DMS 273 (cell line): Measurements from ENCODE around the gene TTLL10.

Source experiments
- DNase-seq: peaks from one replicate; lab custom pipeline; 2025; ENCODE audit not compliant: unreplicated experiment; lab: John Stamatoyannopoulos, UW

The TTLL10 gene, protein sequence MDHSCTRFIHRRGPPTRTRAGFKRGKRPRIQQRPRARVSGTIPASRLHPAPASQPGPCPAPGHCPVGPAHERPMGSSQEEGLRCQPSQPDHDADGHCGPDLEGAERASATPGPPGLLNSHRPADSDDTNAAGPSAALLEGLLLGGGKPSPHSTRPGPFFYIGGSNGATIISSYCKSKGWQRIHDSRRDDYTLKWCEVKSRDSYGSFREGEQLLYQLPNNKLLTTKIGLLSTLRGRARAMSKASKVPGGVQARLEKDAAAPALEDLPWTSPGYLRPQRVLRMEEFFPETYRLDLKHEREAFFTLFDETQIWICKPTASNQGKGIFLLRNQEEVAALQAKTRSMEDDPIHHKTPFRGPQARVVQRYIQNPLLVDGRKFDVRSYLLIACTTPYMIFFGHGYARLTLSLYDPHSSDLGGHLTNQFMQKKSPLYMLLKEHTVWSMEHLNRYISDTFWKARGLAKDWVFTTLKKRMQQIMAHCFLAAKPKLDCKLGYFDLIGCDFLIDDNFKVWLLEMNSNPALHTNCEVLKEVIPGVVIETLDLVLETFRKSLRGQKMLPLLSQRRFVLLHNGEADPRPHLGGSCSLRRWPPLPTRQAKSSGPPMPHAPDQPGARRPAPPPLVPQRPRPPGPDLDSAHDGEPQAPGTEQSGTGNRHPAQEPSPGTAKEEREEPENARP

DNA sequence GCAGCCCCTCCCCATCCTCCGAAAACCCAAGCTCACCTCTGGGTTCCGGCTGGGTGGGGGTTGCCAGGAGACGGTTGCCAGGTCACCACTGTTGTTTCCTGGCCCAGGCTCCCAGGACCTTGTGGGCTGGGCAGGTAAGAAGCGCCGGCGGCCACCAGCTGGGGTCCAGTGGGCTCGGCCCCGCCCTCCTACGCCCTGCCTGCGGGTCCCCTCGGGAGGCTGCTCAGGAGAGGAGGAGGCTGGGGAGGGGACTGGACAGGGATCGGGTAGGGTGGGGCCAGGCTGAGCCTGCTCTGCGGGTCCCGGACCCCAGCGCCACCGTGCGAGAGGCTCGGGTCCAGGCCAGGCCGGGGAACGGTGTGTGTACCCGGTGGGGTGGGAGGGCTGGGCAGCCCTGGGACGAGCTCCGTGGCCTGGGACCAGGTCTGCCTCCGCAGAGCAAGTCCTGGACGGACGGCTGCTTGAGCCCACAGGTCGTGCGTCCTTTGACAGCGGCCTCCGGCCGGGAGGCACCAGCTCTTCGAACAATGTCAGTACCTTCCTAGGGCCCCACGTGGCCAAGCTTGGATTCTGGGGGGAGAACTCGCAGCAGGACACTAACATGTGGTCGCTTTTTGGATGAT lies at the start of gene TTLL10:
Gene TTLL10, plus strand, starts transcription at position 88 of the 623 bp plus-strand sequence. CDS start 5,336 bp downstream, outside the sequence.
- DNase-seq: no peak

DNA sequence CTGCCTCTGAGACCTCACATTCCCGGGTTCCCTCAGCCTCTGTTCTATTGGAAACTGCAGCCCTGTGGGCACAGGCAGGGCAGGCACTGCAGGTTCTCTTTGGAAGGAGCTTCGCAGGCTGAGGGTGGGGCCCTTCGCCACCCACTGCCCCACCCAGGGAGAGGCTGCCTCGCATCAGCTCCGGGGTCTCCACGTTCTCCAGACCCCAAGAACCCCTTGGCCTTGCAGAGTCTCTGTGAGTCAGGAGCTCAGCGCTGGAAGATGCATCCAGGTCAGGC lies 49.2 kb upstream of the TTLL10 start:
- no peak for DNase-seq

DNA sequence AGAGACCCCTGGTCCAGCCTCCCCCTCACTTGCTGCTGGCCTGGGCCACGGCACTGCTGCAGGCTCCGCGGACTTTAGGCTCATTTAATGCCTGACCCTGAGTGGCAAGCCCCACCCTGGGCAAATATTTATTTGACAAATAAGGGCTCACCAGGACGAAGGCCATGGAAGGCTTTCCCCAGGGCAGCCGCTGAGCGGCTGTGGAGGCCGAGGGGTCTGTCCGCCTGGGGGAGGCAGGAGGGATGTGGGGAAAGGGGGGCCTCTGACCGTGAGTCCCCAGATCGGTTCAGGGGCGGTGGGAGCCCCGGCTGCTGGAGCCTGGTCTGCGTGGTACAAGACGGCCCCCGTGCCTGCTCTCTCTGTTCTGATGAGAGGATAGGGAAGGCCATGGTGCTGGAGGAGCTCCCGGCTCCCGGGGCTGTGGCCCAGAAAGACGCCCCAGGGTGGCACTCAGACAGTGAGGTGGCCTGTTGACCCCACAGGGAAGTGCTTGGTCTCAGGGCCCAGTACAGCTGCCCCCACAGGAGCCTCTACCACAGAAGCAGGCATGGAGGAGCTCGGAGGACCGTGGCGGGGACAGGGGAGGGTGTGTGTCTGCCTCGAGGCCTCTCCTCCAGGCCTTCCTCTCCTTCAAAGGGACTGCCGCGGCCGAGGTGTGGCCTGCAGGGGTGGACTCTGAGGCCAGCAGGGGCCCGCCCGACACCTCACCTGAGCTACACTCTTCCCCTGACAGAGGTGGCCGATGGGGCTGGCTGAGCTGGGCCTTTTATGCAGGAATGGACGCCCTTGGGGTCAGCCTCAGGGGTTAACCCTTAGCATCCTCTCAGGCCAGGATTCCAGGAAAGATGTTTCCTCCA lies 48.7 kb upstream of the TTLL10 start:
- DNase-seq: no peak

DNA sequence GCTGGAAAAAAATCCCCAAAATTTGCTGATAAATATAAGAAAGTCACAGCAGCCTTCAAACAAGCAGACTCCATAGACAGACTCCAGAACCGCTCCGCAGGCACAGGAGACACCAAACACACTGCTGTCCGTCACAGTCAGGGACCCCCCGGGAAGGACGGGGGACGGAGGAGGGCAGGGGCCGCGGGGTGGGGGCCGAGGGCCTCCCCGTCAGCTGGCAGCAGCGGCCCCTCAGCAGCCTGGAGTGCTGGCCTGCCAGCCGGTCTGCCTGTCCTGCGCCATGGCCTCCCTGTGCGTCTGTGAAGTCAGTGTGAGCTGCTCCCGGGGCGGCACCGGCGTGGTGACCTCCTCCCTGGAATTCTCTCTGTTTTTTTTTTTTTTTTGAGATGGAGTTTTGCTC lies 47.7 kb upstream of the TTLL10 start:
- DNase-seq: no peak

DNA sequence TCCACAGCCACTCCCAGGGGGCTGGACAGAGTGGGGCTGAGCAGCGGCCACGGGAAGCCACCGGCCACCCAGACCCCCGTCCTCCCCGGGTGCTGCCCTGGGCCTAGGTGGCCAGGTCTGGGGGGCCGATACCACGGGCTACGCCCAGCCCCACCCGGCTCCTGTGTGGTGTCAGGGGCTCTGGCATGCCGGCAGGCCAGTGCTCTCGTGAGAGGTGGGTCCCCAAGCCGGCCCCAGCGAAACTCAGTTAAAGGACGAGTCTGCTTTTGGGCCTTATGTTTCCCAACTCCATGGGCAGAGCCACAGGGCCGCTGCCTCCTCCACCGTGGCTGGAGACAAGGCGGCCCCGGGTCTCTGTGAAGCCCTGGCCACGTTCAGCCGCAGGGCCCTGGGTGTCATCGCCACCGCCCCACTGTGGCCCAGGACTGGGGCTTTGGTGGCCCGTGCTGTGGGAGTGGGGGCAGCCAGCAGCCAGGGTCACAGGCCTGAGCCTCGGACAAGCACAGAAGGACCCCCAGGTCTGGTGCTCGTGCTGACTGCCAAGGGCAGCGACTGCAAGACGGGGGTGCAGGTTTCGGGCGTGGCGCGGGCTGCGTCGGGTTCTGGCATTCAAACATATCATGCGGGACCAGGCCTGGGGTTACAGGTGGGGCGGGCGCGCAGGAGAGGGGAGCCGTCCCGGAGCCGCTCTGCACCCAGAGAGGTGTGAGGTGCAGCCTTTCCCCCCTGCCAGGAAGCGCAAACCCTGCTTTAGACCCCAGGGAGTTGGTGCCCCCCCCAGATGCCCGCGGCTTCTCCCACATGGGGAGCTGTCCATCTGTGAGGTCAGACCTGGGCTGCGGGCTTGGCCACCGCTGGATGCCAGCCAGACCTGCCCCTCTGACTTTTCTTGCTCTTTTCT lies 45.9 kb upstream of the TTLL10 start:
- no peak for DNase-seq

DNA sequence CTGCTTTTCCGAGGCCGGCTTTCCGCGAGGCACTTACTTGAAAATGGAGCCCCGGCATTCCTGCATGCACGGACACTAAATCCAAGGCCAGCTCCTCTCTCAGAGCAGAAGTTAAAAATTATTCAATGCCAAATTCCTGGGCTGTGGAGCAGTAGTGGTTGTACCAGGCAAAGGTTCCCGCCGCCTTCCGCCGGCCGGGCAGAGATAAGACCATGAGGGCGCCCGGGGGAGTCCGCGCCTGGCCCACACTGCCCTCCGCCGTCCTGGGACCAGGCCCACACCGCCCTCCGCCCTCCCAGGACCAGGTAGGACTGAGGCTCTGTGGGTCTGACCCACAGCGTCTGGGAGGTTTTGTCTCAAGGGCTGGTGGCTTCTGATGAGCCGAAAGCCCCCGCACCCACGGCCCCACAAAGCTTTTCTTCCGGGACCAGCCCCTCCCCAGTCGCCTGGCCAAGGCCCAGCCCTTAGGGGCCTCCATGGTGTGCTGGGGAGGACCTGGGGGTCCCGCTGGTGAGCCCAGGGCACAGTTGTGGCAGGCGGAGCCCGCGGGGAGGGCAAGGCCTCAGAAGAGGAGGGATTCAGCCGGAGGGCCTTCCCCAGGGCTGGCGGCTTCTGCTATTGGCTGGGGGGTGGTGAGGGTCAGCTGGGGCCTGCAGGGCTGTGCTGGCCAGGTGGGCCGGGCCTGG lies 45.1 kb upstream of the TTLL10 start:
- DNase-seq: no peak

DNA sequence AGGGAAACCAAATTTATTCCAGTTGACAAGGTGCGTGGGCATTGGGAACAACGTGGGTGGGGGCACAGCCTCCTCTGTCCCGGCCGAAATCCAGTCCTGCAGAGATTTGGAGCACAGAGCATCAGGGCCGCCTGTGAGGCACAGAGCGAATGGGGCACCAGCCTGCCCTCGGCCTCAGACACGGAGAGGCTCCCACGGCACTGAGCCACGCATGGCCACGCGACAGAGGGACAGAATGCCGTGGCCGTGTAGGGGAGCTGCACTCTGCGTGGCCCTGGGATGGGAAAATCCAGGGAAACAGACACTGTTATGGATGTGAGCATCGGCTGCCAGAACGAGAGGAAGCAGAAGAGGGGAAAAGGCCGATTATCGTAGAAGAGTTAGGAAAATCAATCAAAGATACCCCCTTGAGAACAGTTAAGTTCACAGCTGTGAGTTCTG lies 44.3 kb upstream of the TTLL10 start:
- no peak for DNase-seq

DNA sequence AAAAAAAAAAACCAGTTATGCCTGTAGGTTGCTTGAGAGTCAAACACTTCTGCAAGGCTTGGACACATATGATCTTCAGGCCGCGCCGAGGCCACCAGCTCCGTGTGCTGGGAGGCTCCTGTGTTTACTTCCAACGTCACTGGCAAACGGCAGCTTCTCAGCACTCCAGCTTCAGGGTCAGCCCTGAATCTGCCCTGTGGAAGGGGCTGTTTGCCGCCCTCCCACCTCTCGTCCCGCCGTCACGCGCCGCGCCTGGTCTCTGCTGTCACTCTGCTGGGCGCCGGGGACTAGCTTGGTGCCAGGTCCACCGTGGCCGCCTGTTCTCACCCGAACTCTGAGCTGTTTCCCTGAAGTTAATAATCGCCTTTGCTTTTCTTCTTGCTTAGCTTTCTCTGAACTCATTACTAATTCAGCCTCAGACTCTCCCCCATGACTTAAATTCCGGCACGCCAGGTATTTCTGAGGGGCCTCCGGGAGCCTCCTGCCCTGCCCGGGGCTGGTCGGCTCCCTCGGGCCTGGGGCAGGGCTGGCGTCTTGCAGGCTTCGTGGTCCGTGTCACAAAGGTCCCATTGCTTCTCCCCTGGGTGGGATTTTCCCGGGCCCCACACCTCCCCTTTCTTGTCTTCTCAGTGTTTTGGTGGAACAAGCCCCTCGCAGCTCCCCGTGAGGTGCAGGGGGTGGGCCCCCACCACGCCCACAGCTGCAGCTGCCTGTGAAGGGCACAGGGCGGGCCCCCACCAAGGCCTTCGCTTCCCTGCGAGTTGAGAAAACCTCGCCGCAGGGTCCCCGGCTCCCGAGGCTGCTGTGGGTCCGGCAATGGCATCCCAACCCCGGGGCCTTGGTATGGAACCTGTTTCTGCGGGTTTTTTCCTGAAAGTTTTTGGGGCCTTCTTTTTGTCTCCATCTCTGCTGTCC lies 43.2 kb upstream of the TTLL10 start:
- DNase-seq: no peak

DNA sequence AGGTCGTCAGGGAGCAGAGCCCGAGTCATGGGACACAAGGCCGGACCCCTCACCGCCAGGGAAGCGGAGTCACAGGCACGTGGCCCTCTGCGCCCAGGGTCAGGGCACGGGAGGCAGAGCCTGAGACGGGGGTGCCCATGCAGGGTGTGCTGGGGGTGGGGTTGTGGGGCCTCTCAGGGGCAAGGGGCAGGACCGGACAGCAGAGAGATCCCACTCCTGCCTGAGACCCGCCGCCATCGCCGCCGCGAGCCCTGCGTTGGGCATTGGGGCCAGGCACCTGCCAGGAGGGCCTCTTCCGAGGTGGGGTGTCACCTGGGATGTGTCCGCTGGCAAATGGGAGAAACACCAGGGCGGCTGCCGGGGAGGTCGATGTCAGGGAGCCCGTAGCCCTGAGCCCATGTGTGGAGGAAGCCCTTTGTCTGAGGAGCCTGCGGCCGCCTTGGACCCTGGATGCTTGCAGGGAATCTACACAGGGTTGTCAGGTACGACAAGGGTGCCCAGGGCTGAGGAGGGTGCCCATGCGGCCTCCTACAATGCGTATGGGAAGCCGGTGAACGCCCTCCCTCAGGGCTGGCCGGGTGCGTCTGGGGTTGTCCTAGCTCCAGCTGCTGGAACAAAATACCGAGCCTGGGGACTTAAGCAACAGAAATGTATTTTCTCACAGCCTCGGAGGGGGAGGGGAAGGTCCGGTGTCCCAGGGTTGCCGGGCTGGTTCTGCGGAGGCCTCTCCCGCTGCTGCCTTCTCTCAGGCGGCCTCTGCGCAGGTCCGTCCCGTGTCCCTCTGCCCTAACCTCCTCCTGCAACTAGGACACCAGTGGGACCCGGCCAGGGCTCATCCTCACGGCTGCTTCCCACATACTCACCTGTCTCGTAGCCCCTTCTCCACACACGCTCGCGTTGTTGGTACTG lies 41.4 kb upstream of the TTLL10 start:
- DNase-seq: no peak

DNA sequence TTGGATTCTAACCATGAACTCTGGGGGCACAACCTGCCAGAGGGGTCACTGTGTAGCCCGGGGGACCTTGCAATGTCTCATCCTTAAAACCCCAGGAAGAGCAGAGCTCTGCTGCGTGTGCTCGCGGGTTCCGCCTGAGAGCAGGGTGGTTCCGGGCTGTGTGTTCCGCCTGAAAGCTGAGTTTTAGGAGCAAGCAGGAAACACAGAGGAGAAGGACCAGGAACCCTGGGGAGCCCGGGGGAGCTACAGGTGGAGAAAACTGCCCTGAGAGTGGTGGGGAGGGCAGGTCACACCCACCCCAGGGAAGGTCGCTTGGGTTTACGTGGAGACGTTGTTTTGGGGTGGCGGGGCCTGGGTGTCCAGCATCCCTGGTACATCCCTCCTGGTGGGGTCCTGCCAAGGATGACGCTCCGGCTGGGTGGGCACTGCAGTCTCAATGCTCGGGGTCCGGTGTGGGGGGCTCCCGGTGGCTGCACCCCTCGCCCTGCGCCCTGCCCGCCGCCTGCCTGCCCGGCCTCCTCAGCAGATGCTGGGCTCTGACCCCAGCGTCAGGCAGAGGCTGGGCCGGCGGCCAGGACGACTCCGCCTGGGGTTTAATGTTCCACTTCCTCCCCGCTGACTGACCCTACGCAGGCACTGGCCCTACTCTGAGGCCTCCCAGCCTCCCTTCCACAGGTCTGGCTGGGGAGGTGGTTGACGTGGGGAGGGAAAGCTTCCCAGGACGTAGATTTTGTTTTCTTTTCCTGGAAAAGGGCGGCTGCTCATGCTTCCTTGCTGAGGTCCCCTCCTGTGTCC lies 40.5 kb upstream of the TTLL10 start:
- DNase-seq: no peak

DNA sequence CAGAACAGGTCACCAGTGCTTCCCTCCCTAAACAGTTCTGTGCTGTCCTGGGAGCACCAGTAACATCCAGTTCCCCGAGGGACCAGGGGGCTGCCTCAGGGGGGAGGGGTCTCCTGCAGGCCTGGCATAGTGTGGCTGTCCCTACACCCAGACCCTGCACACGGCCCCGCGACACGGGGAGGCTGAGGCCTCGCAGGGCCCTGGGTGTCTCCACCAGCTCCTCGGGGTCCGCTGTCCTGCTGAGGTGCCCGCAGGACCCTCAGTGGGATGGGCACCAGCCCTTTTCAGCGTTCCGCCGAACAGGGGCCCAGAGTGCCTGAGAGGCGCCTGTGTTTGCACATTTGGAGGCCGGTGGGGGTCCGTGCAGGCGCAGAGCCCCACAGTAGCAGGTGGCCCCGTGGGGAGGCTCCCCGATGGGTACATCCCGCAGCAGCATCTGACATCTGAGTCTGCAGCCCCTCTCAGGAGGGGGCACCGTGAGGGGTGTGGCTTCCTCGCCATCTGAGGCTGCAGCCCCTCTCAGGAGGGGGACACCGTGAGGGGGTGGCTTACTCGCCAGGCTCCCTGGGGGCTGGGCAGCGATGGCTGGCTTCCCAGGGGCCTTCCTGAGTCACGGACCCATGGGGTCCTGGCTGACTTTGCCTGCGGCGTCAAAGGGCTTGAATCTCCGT lies 39.2 kb upstream of the TTLL10 start:
- no peak for DNase-seq

DNA sequence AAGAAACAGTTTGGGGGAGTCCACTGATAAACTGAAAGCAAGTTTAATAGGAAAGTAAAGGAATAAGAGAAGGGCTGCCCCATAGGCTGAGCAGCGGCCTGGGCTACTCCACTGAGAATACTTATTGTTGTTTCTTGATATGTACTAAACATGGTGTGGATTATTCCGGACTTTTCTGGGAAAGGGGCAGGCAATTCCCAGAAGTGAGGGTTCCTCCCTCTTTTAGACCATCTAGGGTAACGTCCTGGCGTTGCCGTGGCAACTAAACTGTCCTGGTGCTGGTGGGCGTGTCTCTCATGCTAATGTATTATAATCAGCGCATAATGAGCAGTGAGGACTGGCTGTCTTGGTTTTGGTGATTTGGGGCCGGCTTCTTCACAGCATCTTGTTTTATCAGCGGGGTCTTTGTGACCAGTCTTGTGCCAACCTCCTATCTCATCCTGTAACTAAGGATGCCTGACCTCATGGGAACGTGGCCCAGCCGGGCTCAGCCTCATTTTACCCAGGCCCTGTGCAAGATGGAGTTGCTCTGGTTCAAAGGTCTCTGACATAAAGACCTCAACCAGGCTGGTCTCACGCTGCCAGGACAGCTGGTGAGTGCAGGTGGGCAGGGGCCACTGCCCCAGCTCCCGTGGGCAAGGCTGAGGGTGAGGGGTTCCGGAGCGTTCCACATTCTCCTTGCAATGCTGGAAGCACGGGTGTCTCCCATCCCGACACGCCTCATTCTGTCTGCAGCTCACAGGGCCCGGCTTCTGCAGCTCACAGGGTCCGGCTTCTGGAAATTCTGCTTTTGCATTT lies 38.1 kb upstream of the TTLL10 start:
- DNase-seq: peak; percentile 50

DNA sequence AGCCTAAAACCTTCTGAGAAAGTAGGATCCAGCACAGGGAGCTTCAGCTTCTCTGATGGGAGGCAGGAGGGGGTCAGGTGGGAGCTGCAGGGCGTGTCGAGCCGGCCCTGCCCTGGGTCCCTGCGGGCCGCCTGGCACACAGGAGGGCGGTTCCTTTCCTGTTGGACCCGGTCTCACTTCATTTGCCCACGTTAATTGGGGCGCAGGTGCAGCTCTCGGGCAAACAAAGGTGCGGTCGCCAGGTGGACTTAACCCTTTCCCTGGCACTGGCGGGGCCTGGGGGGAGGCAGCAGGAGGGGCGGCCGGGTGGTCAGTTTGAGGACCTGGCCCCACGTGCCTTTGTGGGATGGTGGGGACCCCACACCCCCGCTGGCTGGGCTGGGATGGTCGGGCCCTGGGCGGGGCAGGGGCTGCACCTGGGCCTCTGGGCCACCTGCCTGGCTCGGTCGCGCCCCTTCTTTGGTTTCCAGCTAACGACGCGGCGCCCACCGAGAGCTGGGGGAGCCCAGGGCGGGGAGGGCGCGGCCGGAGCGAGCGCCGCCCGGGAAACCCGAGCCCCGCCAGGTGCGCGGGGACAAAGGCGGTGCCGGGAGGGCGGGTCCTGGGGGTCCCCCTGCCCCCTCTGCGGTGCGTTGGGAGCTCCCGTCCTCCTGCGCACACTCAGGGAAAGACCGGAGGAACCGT lies 37.0 kb upstream of the TTLL10 start:
- DNase-seq: no peak

DNA sequence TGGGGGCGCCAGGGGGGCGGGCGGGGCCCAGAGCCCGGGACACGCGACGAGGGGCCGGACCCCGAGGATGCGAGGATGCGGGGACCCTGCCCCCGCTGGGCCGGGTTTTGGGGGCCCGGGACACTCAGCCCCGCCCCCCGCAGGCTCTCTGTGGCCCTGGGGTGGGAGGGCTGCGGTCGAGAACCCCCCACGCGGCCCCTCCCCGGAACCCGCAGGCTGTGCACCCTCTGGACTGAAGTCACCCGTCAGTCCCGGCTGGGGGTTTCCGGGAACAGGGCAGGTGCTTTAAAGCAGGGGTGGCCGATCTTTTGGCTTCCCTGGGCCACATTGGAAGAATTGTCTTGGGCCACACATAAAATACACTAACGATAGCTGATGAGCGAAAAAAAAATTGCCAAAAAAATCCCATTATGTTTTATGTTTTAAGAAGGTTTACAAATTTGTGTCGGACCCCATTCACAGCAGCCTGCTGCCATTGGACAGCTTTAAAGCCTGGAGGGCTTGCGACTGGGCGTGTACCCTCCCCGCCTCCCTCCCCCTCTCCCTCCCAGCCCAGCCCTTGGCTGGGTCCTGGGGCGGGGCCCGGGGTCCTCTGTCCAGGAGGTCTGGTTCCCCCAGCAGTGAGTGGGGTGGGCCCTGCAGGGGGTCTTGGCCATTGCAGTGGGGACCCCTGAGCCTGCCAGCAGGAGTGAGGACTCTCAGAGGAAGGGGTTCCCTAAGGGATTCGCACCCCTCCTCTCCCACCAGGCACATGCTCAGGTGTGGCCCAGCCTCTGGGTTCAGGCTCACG lies 36.2 kb upstream of the TTLL10 start:
- no peak for DNase-seq
